ENCODE measurements around the gene MAST4.

The MAST4 gene

GRCh38 chr5:66967826-66968262 lies 371.7 kb downstream of the MAST4 start:
- peaks cover 6% of the 10 kb centered on the region for H3K4me1 ChIP-seq (ENCODE audit: control insufficient read depth, insufficient read depth, low read length)
- H3K36me3 ChIP-seq (ENCODE audit: control insufficient read depth in 2 of 2, insufficient read depth in 1 of 2, low read length in 2 of 2) = no peaks in the 10 kb centered on the region
- ChIA-PET CTCF (no interaction called here), POLR2A (interaction anchor here (0.6 kb wide), 1 partner anchor 1919 kb away, joined by 5 read pairs; no protein-coding TSS in a partner anchor)
- H3K4me3 ChIP-seq (ENCODE audit: low read depth, low read length) = no peak overlapping the region
- no peaks in the 10 kb centered on the region for H3K9me3 ChIP-seq (ENCODE audit: control insufficient read depth, insufficient read depth, low read depth, low read length)
- no peak overlapping the region for H3K27ac ChIP-seq (ENCODE audit: extremely low read depth, low read depth, low read length)
- TF ChIP-seq GFI1B (tag by site-specific recombination; IDR thresholded peaks at IDR 0.05) = peak; percentile 91
- TF ChIP-seq, protein P1, sequence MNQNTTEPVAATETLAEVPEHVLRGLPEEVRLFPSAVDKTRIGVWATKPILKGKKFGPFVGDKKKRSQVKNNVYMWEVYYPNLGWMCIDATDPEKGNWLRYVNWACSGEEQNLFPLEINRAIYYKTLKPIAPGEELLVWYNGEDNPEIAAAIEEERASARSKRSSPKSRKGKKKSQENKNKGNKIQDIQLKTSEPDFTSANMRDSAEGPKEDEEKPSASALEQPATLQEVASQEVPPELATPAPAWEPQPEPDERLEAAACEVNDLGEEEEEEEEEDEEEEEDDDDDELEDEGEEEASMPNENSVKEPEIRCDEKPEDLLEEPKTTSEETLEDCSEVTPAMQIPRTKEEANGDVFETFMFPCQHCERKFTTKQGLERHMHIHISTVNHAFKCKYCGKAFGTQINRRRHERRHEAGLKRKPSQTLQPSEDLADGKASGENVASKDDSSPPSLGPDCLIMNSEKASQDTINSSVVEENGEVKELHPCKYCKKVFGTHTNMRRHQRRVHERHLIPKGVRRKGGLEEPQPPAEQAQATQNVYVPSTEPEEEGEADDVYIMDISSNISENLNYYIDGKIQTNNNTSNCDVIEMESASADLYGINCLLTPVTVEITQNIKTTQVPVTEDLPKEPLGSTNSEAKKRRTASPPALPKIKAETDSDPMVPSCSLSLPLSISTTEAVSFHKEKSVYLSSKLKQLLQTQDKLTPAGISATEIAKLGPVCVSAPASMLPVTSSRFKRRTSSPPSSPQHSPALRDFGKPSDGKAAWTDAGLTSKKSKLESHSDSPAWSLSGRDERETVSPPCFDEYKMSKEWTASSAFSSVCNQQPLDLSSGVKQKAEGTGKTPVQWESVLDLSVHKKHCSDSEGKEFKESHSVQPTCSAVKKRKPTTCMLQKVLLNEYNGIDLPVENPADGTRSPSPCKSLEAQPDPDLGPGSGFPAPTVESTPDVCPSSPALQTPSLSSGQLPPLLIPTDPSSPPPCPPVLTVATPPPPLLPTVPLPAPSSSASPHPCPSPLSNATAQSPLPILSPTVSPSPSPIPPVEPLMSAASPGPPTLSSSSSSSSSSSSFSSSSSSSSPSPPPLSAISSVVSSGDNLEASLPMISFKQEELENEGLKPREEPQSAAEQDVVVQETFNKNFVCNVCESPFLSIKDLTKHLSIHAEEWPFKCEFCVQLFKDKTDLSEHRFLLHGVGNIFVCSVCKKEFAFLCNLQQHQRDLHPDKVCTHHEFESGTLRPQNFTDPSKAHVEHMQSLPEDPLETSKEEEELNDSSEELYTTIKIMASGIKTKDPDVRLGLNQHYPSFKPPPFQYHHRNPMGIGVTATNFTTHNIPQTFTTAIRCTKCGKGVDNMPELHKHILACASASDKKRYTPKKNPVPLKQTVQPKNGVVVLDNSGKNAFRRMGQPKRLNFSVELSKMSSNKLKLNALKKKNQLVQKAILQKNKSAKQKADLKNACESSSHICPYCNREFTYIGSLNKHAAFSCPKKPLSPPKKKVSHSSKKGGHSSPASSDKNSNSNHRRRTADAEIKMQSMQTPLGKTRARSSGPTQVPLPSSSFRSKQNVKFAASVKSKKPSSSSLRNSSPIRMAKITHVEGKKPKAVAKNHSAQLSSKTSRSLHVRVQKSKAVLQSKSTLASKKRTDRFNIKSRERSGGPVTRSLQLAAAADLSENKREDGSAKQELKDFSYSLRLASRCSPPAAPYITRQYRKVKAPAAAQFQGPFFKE (tag by site-specific recombination; IDR thresholded peaks at IDR 0.05; ENCODE audit: borderline replicate concordance) = no peak
- no peak for TF ChIP-seq ZNF747 (tag by site-specific recombination; IDR thresholded peaks at IDR 0.05)
- TF ChIP-seq ZNF132 (tag by site-specific recombination; IDR thresholded peaks at IDR 0.05; ENCODE audit: borderline replicate concordance) = no peak
- TF ChIP-seq ZNF785 (tag by site-specific recombination; IDR thresholded peaks at IDR 0.05) = no peak
- TF ChIP-seq YY2 (tag by site-specific recombination; IDR thresholded peaks at IDR 0.05) = no peak
- TF ChIP-seq ZNF184 (tag by site-specific recombination; IDR thresholded peaks at IDR 0.05) = peak; percentile 90
- no peak for TF ChIP-seq ZNF202 (tag by site-specific recombination; IDR thresholded peaks at IDR 0.05; ENCODE audit: borderline replicate concordance)
- no peak for TF ChIP-seq ZNF792 (tag by site-specific recombination; IDR thresholded peaks at IDR 0.05)
- no peak for TF ChIP-seq ZNF776 (tag by site-specific recombination; IDR thresholded peaks at IDR 0.05; ENCODE audit: borderline replicate concordance)
- no peak for TF ChIP-seq ZBTB26 (tag by site-specific recombination; optimal IDR thresholded peaks at IDR 0.05)
- no peak for TF ChIP-seq ZNF624 (tag by site-specific recombination; IDR thresholded peaks at IDR 0.05)
- TF ChIP-seq ZNF623 (tag by site-specific recombination; IDR thresholded peaks at IDR 0.05) = no peak
- TF ChIP-seq ZBTB49 (tag by site-specific recombination; IDR thresholded peaks at IDR 0.05; ENCODE audit: low read depth) = no peak
- TF ChIP-seq ZNF24 (tag by site-specific recombination; IDR thresholded peaks at IDR 0.05) = peak; percentile 95
- TF ChIP-seq BCL11A (tag by site-specific recombination; IDR thresholded peaks at IDR 0.05; ENCODE audit: low read depth) = 0 out of 2 replicates have a peak, but pooled peaks have one; percentile 35
- no peak for TF ChIP-seq ZNF514 (tag by site-specific recombination; IDR thresholded peaks at IDR 0.05)
- TF ChIP-seq, protein P2, sequence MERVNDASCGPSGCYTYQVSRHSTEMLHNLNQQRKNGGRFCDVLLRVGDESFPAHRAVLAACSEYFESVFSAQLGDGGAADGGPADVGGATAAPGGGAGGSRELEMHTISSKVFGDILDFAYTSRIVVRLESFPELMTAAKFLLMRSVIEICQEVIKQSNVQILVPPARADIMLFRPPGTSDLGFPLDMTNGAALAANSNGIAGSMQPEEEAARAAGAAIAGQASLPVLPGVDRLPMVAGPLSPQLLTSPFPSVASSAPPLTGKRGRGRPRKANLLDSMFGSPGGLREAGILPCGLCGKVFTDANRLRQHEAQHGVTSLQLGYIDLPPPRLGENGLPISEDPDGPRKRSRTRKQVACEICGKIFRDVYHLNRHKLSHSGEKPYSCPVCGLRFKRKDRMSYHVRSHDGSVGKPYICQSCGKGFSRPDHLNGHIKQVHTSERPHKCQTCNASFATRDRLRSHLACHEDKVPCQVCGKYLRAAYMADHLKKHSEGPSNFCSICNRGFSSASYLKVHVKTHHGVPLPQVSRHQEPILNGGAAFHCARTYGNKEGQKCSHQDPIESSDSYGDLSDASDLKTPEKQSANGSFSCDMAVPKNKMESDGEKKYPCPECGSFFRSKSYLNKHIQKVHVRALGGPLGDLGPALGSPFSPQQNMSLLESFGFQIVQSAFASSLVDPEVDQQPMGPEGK (tag by site-specific recombination; IDR thresholded peaks at IDR 0.05) = peak; percentile 68
- TF ChIP-seq PRDM10 (tag by site-specific recombination; IDR thresholded peaks at IDR 0.05) = peak; percentile 60
- TF ChIP-seq ZNF549 (tag by site-specific recombination; IDR thresholded peaks at IDR 0.05) = no peak
- no peak for TF ChIP-seq ZBTB44 (tag by site-specific recombination; IDR thresholded peaks at IDR 0.05)
